Neuronal stem cell (in vitro differentiated cells): ENCODE data around the gene IMMP2L.

Source experiments
- DNase-seq: peaks from one replicate; pipeline ENCODE4 v3.0.0-alpha.2; 2013; ENCODE audit warnings: low spot score
- H2AFZ ChIP-seq: one replicate; pipeline ENCODE4 v1.6.1; 2013; ENCODE audit warnings: mild to moderate bottlenecking, low read length, inconsistent platforms
- H2AK5ac ChIP-seq: 2 replicates; pipeline ENCODE4 v1.6.1; 2013; ENCODE audit warnings: low read depth, mild to moderate bottlenecking, inconsistent platforms, low read length, moderate library complexity, mixed read lengths
- H2BK120ac ChIP-seq: 2 replicates; pipeline ENCODE4 v1.6.1; 2013; ENCODE audit warnings: low read depth, mild to moderate bottlenecking, inconsistent platforms, low read length, moderate library complexity, mixed read lengths
- H2BK12ac ChIP-seq: one replicate; pipeline ENCODE4 v1.6.1; 2013; ENCODE audit warnings: low read length, inconsistent platforms
- H2BK15ac ChIP-seq: 2 replicates; pipeline ENCODE4 v1.6.1; 2013; ENCODE audit warnings: mild to moderate bottlenecking, low read length, inconsistent platforms, mixed read lengths
- H2BK5ac ChIP-seq: one replicate; pipeline ENCODE4 v1.6.1; 2013; ENCODE audit warnings: inconsistent platforms, mild to moderate bottlenecking, low read length, moderate library complexity
- H3K14ac ChIP-seq: one replicate; pipeline ENCODE4 v1.6.1; 2013; ENCODE audit warnings: low read length, inconsistent platforms
- H3K18ac ChIP-seq: 2 replicates; pipeline ENCODE4 v1.6.1; 2013; ENCODE audit warnings: low read length, inconsistent platforms
- H3K23ac ChIP-seq: 2 replicates; pipeline ENCODE4 v1.6.1; 2013; ENCODE audit warnings: low read depth, mild to moderate bottlenecking, mixed read lengths, low read length, inconsistent platforms; ENCODE audit not compliant: poor library complexity
- H3K27ac ChIP-seq: replicated peaks from 3 replicates; pipeline ENCODE4 v1.5.1; 2013; ENCODE audit warnings: low read length, inconsistent platforms
- H3K27me3 ChIP-seq, 3 experiments: 2 replicates each; pipeline ENCODE4 v1.6.1; 2013; ENCODE audit warnings: low read length in 3 of 3, mild to moderate bottlenecking in 2 of 3, inconsistent platforms in 1 of 3, low read depth in 1 of 3, mixed read lengths in 1 of 3, moderate library complexity in 1 of 3; ENCODE audit not compliant: control insufficient read depth in 3 of 3, insufficient read depth in 3 of 3
- H3K36me3 ChIP-seq, 2 donors: replicated peaks in 1 of 2; 2 replicates each; pipeline ENCODE4 v1.6.1; 2013; ENCODE audit warnings: low read length in 2 of 2; ENCODE audit not compliant: control insufficient read depth in 2 of 2, insufficient read depth in 2 of 2
- H3K4ac ChIP-seq: 2 replicates; pipeline ENCODE4 v1.6.1; 2013; ENCODE audit warnings: inconsistent platforms, mild to moderate bottlenecking, low read length, moderate library complexity
- H3K4me1 ChIP-seq, 2 donors: 1 replicate in 1 of 2; 2 replicates in 1 of 2; pipeline ENCODE4 v1.6.1; 2013; ENCODE audit warnings: low read length in 2 of 2, low read depth in 1 of 2; ENCODE audit not compliant: control insufficient read depth in 2 of 2, insufficient read depth in 1 of 2
- H3K4me2 ChIP-seq: one replicate; pipeline ENCODE4 v1.6.1; 2013; ENCODE audit warnings: mild to moderate bottlenecking, low read length, inconsistent platforms; ENCODE audit not compliant: insufficient read depth, poor library complexity, severe bottlenecking
- H3K4me3 ChIP-seq, 2 donors: 2 replicates each; pipeline ENCODE4 v1.5.1; 2013; ENCODE audit warnings: low read length in 2 of 2, mild to moderate bottlenecking in 2 of 2, inconsistent platforms in 1 of 2, moderate library complexity in 1 of 2
- H3K79me1 ChIP-seq: one replicate; pipeline ENCODE4 v1.6.1; 2013; ENCODE audit warnings: low read depth, mild to moderate bottlenecking, inconsistent platforms, low read length, moderate library complexity
- H3K9ac ChIP-seq: one replicate; pipeline ENCODE4 v1.6.1; 2013; ENCODE audit warnings: mild to moderate bottlenecking, low read depth, low read length, inconsistent platforms; ENCODE audit not compliant: poor library complexity
- H3K9me3 ChIP-seq, 2 donors: replicated peaks in 1 of 2; 2 replicates each; pipeline versions ENCODE3 to v1.6.1; 2013; ENCODE audit warnings: low read length in 2 of 2, mild to moderate bottlenecking in 2 of 2, inconsistent platforms in 1 of 2, low read depth in 1 of 2, mixed read lengths in 1 of 2, moderate library complexity in 1 of 2; ENCODE audit not compliant: control insufficient read depth in 2 of 2, insufficient read depth in 1 of 2
- H4K8ac ChIP-seq: one replicate; pipeline ENCODE4 v1.6.1; 2013; ENCODE audit warnings: low read depth, mild to moderate bottlenecking, inconsistent platforms, low read length, moderate library complexity
- H4K91ac ChIP-seq: one replicate; pipeline ENCODE4 v1.6.1; 2013; ENCODE audit warnings: low read length, low read depth, mild to moderate bottlenecking, inconsistent platforms; ENCODE audit not compliant: poor library complexity
- WGBS, 2 donors: extraction: QIAGEN DNeasy Blood & Tissue Kit; methylation state at CpG; one replicate each; pipeline ENCODE4 v1.1.7; 2013; ENCODE audit warnings: missing lambda C conversion rate in 2 of 2, mixed read lengths in 1 of 2; ENCODE audit not compliant: insufficient read length in 2 of 2, insufficient replicate concordance in 1 of 2; ENCODE audit errors: extremely low coverage in 2 of 2; 5-methylcytosine and 5-hydroxymethylcytosine counted together

IMMP2L gene

GRCh38 chr7:111410899-111411298, 151.4 kb downstream of the IMMP2L start:
- Histone ChIP-seq H3K4me3 (no peak overlapping the region), H3K27ac (no peak overlapping the region), H2BK15ac (no peak overlapping the region), H3K23ac (no peak overlapping the region), H3K9me3 (no peaks in the 10 kb centered on the region), H2AFZ (no peak overlapping the region), H3K79me1 (no peaks in the 10 kb centered on the region), H3K27me3 (no peaks in the 10 kb centered on the region), H4K8ac (no peak overlapping the region), H2BK12ac (no peak overlapping the region), H4K91ac (no peak overlapping the region), H2AK5ac (no peak overlapping the region), H3K18ac (no peak overlapping the region), H2BK120ac (no peak overlapping the region), H3K4me2 (no peak overlapping the region), H3K36me3 (no peaks in the 10 kb centered on the region), H3K4ac (no peak overlapping the region), H3K9ac (no peak overlapping the region), H2BK5ac (no peak overlapping the region), H3K14ac (no peak overlapping the region), H3K4me1 (peaks cover 1 to 10% of the 10 kb centered on the region in 2 donors)
- DNase-seq = no peak

- H3K4me1 ChIP-seq = peaks cover 1 to 10% of the 10 kb centered on the region in 2 donors
- no peak overlapping the region for H2BK120ac ChIP-seq
- no peak overlapping the region for H2BK12ac ChIP-seq
- no peak overlapping the region for H3K18ac ChIP-seq
- H2AFZ ChIP-seq = peak overlapping the region; percentile 17
- H3K9me3 ChIP-seq = no peaks in the 10 kb centered on the region
- H4K91ac ChIP-seq = no peak overlapping the region
- no peak overlapping the region for H3K9ac ChIP-seq
- no peak overlapping the region for H4K8ac ChIP-seq
- H3K4ac ChIP-seq = no peak overlapping the region
- H3K36me3 ChIP-seq = no peaks in the 10 kb centered on the region
- no peak for DNase-seq
- no peak overlapping the region for H2AK5ac ChIP-seq
- H3K23ac ChIP-seq = no peak overlapping the region
- H3K14ac ChIP-seq = no peak overlapping the region
- no peak overlapping the region for H3K4me3 ChIP-seq
- H3K4me2 ChIP-seq = no peak overlapping the region
- WGBS, 2 donors = no CpG with 5 or more reads among the region's 1 CpG
- no peaks in the 10 kb centered on the region for H3K79me1 ChIP-seq
- no peak overlapping the region for H3K27ac ChIP-seq
- H2BK15ac ChIP-seq = no peak overlapping the region
- no peaks in the 10 kb centered on the region for H3K27me3 ChIP-seq
- H2BK5ac ChIP-seq = no peak overlapping the region
These were observed 152.4 kb downstream of the IMMP2L start for GRCh38 chr7:111409714-111410422.

- no peak for DNase-seq
- no peaks in the 10 kb centered on the region for H3K79me1 ChIP-seq
- no peak overlapping the region for H3K4ac ChIP-seq
- no peak overlapping the region for H3K14ac ChIP-seq
- H3K18ac ChIP-seq = no peak overlapping the region
- no peak overlapping the region for H2BK5ac ChIP-seq
- no peak overlapping the region for H2BK120ac ChIP-seq
- H2AFZ ChIP-seq = no peak overlapping the region
- no peaks in the 10 kb centered on the region for H3K9me3 ChIP-seq
- H3K27me3 ChIP-seq = no peaks in the 10 kb centered on the region
- no peaks in the 10 kb centered on the region for H3K36me3 ChIP-seq
- H3K4me2 ChIP-seq = no peak overlapping the region
- H3K23ac ChIP-seq = no peak overlapping the region
- H2BK15ac ChIP-seq = no peak overlapping the region
- H3K27ac ChIP-seq = no peak overlapping the region
- H4K91ac ChIP-seq = no peak overlapping the region
- H2AK5ac ChIP-seq = no peak overlapping the region
- H2BK12ac ChIP-seq = no peak overlapping the region
- H3K4me1 ChIP-seq = peaks cover 1 to 7% of the 10 kb centered on the region in 2 donors
- no peak overlapping the region for H4K8ac ChIP-seq
- H3K9ac ChIP-seq = no peak overlapping the region
- no peak overlapping the region for H3K4me3 ChIP-seq
These were observed 153.6 kb downstream of the IMMP2L start for GRCh38 chr7:111408724-111409123.

- no peaks in the 10 kb centered on the region for H3K9me3 ChIP-seq
- no peak overlapping the region for H2AFZ ChIP-seq
- no peak overlapping the region for H2BK5ac ChIP-seq
- H3K4me3 ChIP-seq = no peak overlapping the region
- no peak overlapping the region for H2BK15ac ChIP-seq
- H4K8ac ChIP-seq = no peak overlapping the region
- no peak overlapping the region for H3K9ac ChIP-seq
- H3K27ac ChIP-seq = no peak overlapping the region
- DNase-seq = no peak
- H3K23ac ChIP-seq = no peak overlapping the region
- no peaks in the 10 kb centered on the region for H3K4me1 ChIP-seq
- no peaks in the 10 kb centered on the region for H3K27me3 ChIP-seq
- H3K4me2 ChIP-seq = no peak overlapping the region
- H4K91ac ChIP-seq = no peak overlapping the region
- no peaks in the 10 kb centered on the region for H3K36me3 ChIP-seq
- H3K14ac ChIP-seq = no peak overlapping the region
- WGBS, 2 donors = no CpG with 5 or more reads among the region's 1 CpG
- H3K18ac ChIP-seq = no peak overlapping the region
- H2BK120ac ChIP-seq = no peak overlapping the region
- H2AK5ac ChIP-seq = no peak overlapping the region
- no peaks in the 10 kb centered on the region for H3K79me1 ChIP-seq
- H2BK12ac ChIP-seq = no peak overlapping the region
- no peak overlapping the region for H3K4ac ChIP-seq
These were observed 155.0 kb downstream of the IMMP2L start for GRCh38 chr7:111407258-111407657.
